Neural cell (in vitro differentiated cells): ENCODE results near the gene CLDN7. TPM values are rescaled to one million over a fixed set of nuclear protein-coding genes. Genes with fewer than 3 reads are reported as not detected.

ENCODE experiments used
- H2AFZ ChIP-seq: fragments of 200-600, 300-800 bp; sonication (generic), shearing (Covaris generic); 2 replicates; pipeline ENCODE4 v1.6.0; 2014; ENCODE audit warnings: low read depth, mild to moderate bottlenecking, antibody characterized with exemption, low read length, moderate library complexity
- H3F3A ChIP-seq: fragments of 200-600 bp; shearing (Covaris generic); 2 replicates; pipeline ENCODE4 v1.6.1; 2016; ENCODE audit warnings: mild to moderate bottlenecking, moderate library complexity, mixed read lengths, antibody characterized with exemption, low read length; ENCODE audit not compliant: insufficient read depth, poor library complexity, severe bottlenecking
- H3K27ac ChIP-seq: fragments of 200-600, 300-800 bp; sonication (generic), shearing (Covaris generic); 2 replicates; pipeline ENCODE4 v1.5.1; 2014; ENCODE audit warnings: mild to moderate bottlenecking, low read length, moderate library complexity
- H3K27me3 ChIP-seq: fragments of 300-800, 200-600 bp; sonication (generic), shearing (Covaris generic); 2 replicates; pipeline ENCODE4 v1.6.0; 2014; ENCODE audit warnings: mild to moderate bottlenecking, low read depth, low read length, moderate library complexity; ENCODE audit not compliant: insufficient read depth
- H3K36me3 ChIP-seq: fragments of 300-800, 200-600 bp; sonication (generic), shearing (Covaris generic); 2 replicates; pipeline ENCODE4 v1.5.1; 2014; ENCODE audit warnings: mild to moderate bottlenecking, antibody characterized with exemption, low read length, moderate library complexity; ENCODE audit not compliant: insufficient read depth
- H3K4me2 ChIP-seq: fragments of 300-800, 200-600 bp; sonication (generic), shearing (Covaris generic); 2 replicates; pipeline ENCODE4 v1.6.0; 2014; ENCODE audit warnings: mild to moderate bottlenecking, low read length
- H3K4me3 ChIP-seq: fragments of 300-800, 200-600 bp; sonication (generic), shearing (Covaris generic); 2 replicates; pipeline ENCODE4 v1.5.1; 2014; ENCODE audit warnings: mild to moderate bottlenecking, low read length, moderate library complexity
- H3K79me2 ChIP-seq: fragments of 200-600 bp; shearing (Covaris generic); replicated peaks from 2 replicates; pipeline ENCODE4 v1.6.0; 2014; ENCODE audit warnings: mild to moderate bottlenecking, low read length, moderate library complexity; ENCODE audit not compliant: insufficient read depth
- H3K9ac ChIP-seq: fragments of 300-800, 200-600 bp; sonication (generic), shearing (Covaris generic); 2 replicates; pipeline ENCODE4 v1.6.1; 2016; ENCODE audit warnings: mild to moderate bottlenecking, low read length, mixed read lengths
- H3K9me2 ChIP-seq: fragments of 200-600 bp; shearing (Covaris generic); 2 replicates; pipeline ENCODE4 v1.6.1; 2016; ENCODE audit warnings: mild to moderate bottlenecking, low read length, mixed read lengths; ENCODE audit not compliant: insufficient read depth
- H3K9me3 ChIP-seq: fragments of 200-600, 300-800 bp; sonication (generic), shearing (Covaris generic); 2 replicates; pipeline ENCODE4 v1.6.1; 2016; ENCODE audit warnings: mild to moderate bottlenecking, mixed run types, low read length, moderate library complexity, mixed read lengths
- H4K20me1 ChIP-seq: fragments of 200-600 bp; shearing (Covaris generic); 2 replicates; pipeline ENCODE4 v1.6.1; 2016; ENCODE audit warnings: mild to moderate bottlenecking, mixed run types; ENCODE audit not compliant: insufficient read depth
- CTCF ChIP-seq: fragments of 450-650 bp; IDR thresholded peaks from 2 replicates; pipeline ENCODE4 v1.5.1; 2014; ENCODE audit warnings: antibody characterized with exemption, mild to moderate bottlenecking, moderate library complexity; ENCODE audit not compliant: poor library complexity, severe bottlenecking
- EP300 ChIP-seq: fragments of 450-650 bp; conservative IDR thresholded peaks from 2 replicates; pipeline ENCODE4 v1.6.1; 2014; ENCODE audit warnings: antibody characterized with exemption, mild to moderate bottlenecking, moderate library complexity; ENCODE audit not compliant: poor library complexity, severe bottlenecking
- EZH2 ChIP-seq: fragments of 200-600, 300-800 bp; shearing (Covaris generic), sonication (generic); IDR thresholded peaks from 2 replicates; pipeline ENCODE4 v1.6.1; 2014; ENCODE audit warnings: antibody characterized with exemption, low read length, borderline replicate concordance, mild to moderate bottlenecking; ENCODE audit not compliant: insufficient read depth, poor library complexity, severe bottlenecking
- MXI1 ChIP-seq: fragments of 450-650 bp; conservative IDR thresholded peaks from 2 replicates; pipeline ENCODE4 v1.6.1; 2014; ENCODE audit warnings: antibody characterized with exemption, mild to moderate bottlenecking; ENCODE audit not compliant: poor library complexity, severe bottlenecking
- POLR2AphosphoS5 ChIP-seq: IDR thresholded peaks from 2 replicates; pipeline ENCODE4 v1.6.1; 2012
- RAD21 ChIP-seq: fragments of 450-650 bp; conservative IDR thresholded peaks from 2 replicates; pipeline ENCODE4 v1.6.1; 2014; ENCODE audit warnings: antibody characterized with exemption, mild to moderate bottlenecking, moderate library complexity
- REST ChIP-seq: IDR thresholded peaks from 2 replicates; pipeline ENCODE4 v1.6.1; 2012; ENCODE audit warnings: borderline replicate concordance
- SMC3 ChIP-seq: fragments of 450-650 bp; conservative IDR thresholded peaks from 2 replicates; pipeline ENCODE4 v1.6.1; 2014; ENCODE audit warnings: antibody characterized with exemption, mild to moderate bottlenecking, moderate library complexity; ENCODE audit not compliant: poor library complexity
- TAF1 ChIP-seq: IDR thresholded peaks from 2 replicates; pipeline ENCODE4 v1.6.1; 2012; ENCODE audit warnings: low read depth
- polyA plus RNA-seq: library from polyadenylated mRNA; depleted of rRNA; stranded (reverse); fragments of >200 nt; gene quantifications from 2 replicates; pipeline ENCODE4 v1.2.3, GENCODE V29; 2014

CLDN7 gene
- polyA plus RNA-seq, 1 donor from 2014 or later, result 0.27 TPM

DNA sequence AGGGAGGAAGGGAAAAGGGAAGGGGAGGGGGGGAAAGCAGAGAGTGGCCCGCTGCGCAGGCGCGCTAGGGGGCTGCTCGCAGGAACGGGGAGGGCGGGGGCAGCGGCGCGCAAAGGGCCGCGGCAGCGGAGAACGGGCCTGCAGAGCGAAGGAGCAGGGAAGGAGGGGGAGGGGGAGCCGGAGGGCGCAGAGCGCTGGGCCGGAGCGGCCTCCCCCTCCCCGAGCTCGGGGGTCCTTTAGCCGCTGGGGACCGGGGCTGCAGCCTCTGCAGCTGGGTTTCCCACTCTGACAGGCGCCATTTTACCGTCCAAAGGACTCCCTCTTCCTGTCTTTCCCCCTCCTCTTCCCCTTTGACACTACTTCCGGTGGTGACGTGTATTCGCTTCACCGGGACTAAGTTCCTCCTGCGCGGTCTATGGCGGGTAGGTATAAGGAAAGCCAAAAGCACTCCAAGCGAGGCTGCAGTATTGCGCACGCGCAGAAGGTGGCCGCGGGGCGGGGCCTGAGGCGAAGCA is 10.6 kb downstream of the CLDN7 start, which contains the start of gene CTDNEP1:
TSS of gene CTDNEP1 (minus strand) at position 74 of the 515 bp plus-strand sequence. CDS start 438 bp downstream, outside the sequence.
- H2AFZ ChIP-seq, result peak within 1 kb of the TSS; percentile 62
- H3K9me3 ChIP-seq, result no peaks in the 10 kb centered on the region
- H3K4me2 ChIP-seq, result peak within 1 kb of the TSS; percentile 95
- H3K9ac ChIP-seq, result peak within 1 kb of the TSS; percentile 88
- H3K27ac ChIP-seq, result peak within 1 kb of the TSS; percentile 97
- H3K36me3 ChIP-seq, result no peaks in the 10 kb centered on the region
- peaks cover 55% of the 10 kb centered on the region for H3K79me2 ChIP-seq
- H3F3A ChIP-seq, result no peaks in the 10 kb centered on the region
- H3K9me2 ChIP-seq, result no peaks in the 10 kb centered on the region
- peak within 1 kb of the TSS; percentile 70 for H3K4me3 ChIP-seq
- H3K27me3 ChIP-seq, result no peaks in the 10 kb centered on the region
- no peaks in the 10 kb centered on the region for H4K20me1 ChIP-seq
- TF ChIP-seq SMC3, result no peak
- peak; percentile 78 for TF ChIP-seq POLR2AphosphoS5
- peak; percentile 45 for TF ChIP-seq REST
- TF ChIP-seq TAF1, result peak; percentile 11
- TF ChIP-seq EP300, result no peak
- no peak for TF ChIP-seq RAD21
- TF ChIP-seq CTCF, result no peak
- TF ChIP-seq EZH2, result no peak
- TF ChIP-seq MXI1, result no peak

GRCh38 chr17:7250695-7251627 is 11.3 kb downstream of the CLDN7 start:
- peak overlapping the region; percentile 70 for H3K4me3 ChIP-seq
- no peaks in the 10 kb centered on the region for H3K9me3 ChIP-seq
- H2AFZ ChIP-seq, result no peak overlapping the region
- TF ChIP-seq REST, result no peak
- TF ChIP-seq EP300, result no peak
- no peak for TF ChIP-seq RAD21
- peak; percentile 52 for TF ChIP-seq TAF1
- TF ChIP-seq CTCF, result no peak
- TF ChIP-seq POLR2AphosphoS5, result no peak
- no peak for TF ChIP-seq SMC3
- no peak for TF ChIP-seq EZH2
- TF ChIP-seq MXI1, result peak; percentile 8
- H3K79me2 ChIP-seq, result peaks cover 55% of the 10 kb centered on the region
- no peaks in the 10 kb centered on the region for H4K20me1 ChIP-seq
- no peaks in the 10 kb centered on the region for H3F3A ChIP-seq
- peak overlapping the region; percentile 88 for H3K9ac ChIP-seq
- peak overlapping the region; percentile 97 for H3K27ac ChIP-seq
- no peaks in the 10 kb centered on the region for H3K27me3 ChIP-seq
- no peaks in the 10 kb centered on the region for H3K9me2 ChIP-seq
- peak overlapping the region; percentile 80 for H3K4me2 ChIP-seq
- H3K36me3 ChIP-seq, result no peaks in the 10 kb centered on the region
